Transverse colon (tissue), 4 donors: ENCODE data around the gene GLS. TPM values are rescaled to one million over a fixed set of nuclear protein-coding genes. Genes with fewer than 3 reads are reported as not detected.

ENCODE experiments used
- DNase-seq: peaks from one replicate; pipeline ENCODE4 v3.0.0-alpha.2; 2019
- H3K27ac ChIP-seq, 4 donors: fragments of 200-600 bp; sonication (generic); 2 replicates each; pipeline ENCODE4 v1.5.1; 2016 to 2018; ENCODE audit warnings: inconsistent platforms in 4 of 4
- H3K27me3 ChIP-seq: fragments of 200-600 bp; sonication (generic); 2 replicates; pipeline ENCODE4 v1.5.1; 2017; ENCODE audit warnings: inconsistent platforms
- H3K36me3 ChIP-seq, 4 donors: fragments of 200-600 bp; sonication (generic); 2 replicates each; pipeline ENCODE4 v1.5.1; 2017 to 2019; ENCODE audit warnings: inconsistent platforms in 4 of 4
- H3K4me1 ChIP-seq, 4 donors: fragments of 200-600 bp; sonication (generic); 2 replicates each; pipeline ENCODE4 v1.5.1; 2017 to 2020; ENCODE audit warnings: inconsistent platforms in 4 of 4
- H3K4me3 ChIP-seq, 4 donors: fragments of 200-600 bp; sonication (generic); 1 replicate in 1 of 4; 2 replicates in 3 of 4; pipeline versions ENCODE4 v1.5.1 to v1.6.1; 2017 to 2019; ENCODE audit warnings: inconsistent platforms in 4 of 4
- H3K9me3 ChIP-seq, 2 donors: fragments of 200-600 bp; sonication (generic); 2 replicates each; pipeline ENCODE4 v1.5.1; 2017 to 2019; ENCODE audit warnings: inconsistent platforms in 2 of 2
- EP300 ChIP-seq: sonication (generic); formaldehyde crosslinking; IDR thresholded peaks from one replicate; pipeline ENCODE4 v1.6.1; 2017; ENCODE audit warnings: antibody characterized with exemption, low read depth
- POLR2A ChIP-seq: fragments of 450-650 bp; IDR thresholded peaks from one replicate; pipeline ENCODE4 v1.6.1; 2016; ENCODE audit warnings: antibody characterized with exemption, mild to moderate bottlenecking, moderate library complexity
- POLR2AphosphoS5 ChIP-seq, 3 donors: sonication (generic); formaldehyde crosslinking; IDR thresholded peaks; one replicate each; pipeline ENCODE4 v1.6.1; 2016; ENCODE audit warnings: antibody characterized with exemption in 3 of 3
- WGBS, 2 donors: methylation state at CpG; one replicate each; pipeline ENCODE4 v1.1.5; 2018; ENCODE audit warnings: low coverage in 1 of 2; 5-methylcytosine and 5-hydroxymethylcytosine counted together
- in situ Hi-C, 4 donors: fragments of 200-750 bp; cut with MboI; loops; one replicate each; pipeline versions ENCODE4 v1.15.0 to v1.15.1; 2017; ENCODE audit warnings: low sequenced_read_pairs in 3 of 4, low pct_ligation_motif_present in 1 of 4, low pct_unique_long_range_greater_than_20kb in 1 of 4
- intact Hi-C: fragments of 100-400 bp; cut with DNase I; formaldehyde crosslinking; loops from one replicate; pipeline ENCODE4 v1.15.1; 2023; ENCODE audit warnings: low total_unique reads
- total RNA-seq, 4 donors: library from RNA; depleted of rRNA; stranded (reverse); fragments of >200 nt; gene quantifications; one replicate each; pipeline ENCODE4 v1.1.0, GENCODE V29; 2016
- TF ChIP-seq, protein P1 (sequence below), 5 experiments: fragments of 200-600 bp in 3 of 5; fragments of 450-650 bp in 2 of 5; sonication (generic) in 3 of 5; IDR thresholded peaks; 1 replicate in 2 of 5; 2 replicates in 3 of 5; pipeline ENCODE4 v1.5.1; 2016 to 2017; ENCODE audit warnings: antibody characterized with exemption in 5 of 5, inconsistent platforms in 3 of 5, mild to moderate bottlenecking in 2 of 5, moderate library complexity in 1 of 5

The GLS gene
- total RNA-seq, 4 donors from 2014 or later: 58.0 to 141 (median 68.7) TPM

DNA sequence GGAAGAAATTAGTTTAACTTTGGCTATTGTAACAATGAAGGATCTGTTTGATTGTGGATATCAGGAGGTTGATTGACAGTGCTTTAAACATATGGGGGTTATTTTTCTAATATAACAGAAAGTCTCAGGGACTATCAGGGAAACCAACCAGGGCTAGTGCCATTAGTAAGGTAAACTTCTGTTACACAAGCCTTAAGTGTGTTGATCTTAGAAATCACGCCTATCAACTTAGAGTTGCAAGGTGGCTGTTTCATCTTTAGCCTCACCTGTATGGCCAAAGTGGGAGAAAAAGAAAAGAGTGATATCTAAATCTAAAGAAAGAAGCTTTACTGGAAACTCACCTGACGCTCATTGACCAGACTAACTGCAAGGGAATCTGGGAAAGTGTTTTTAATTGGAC is 62.1 kb downstream of the GLS start:
- H3K36me3 ChIP-seq: no peaks in the 10 kb centered on the region
- H3K9me3 ChIP-seq: no peaks in the 10 kb centered on the region
- H3K27me3 ChIP-seq: no peaks in the 10 kb centered on the region
- H3K4me1 ChIP-seq: peaks cover 0 to 44% (median 13%) of the 10 kb centered on the region in 4 donors
- intact Hi-C loops (no loop called here), in situ Hi-C loops (no loop called here)
- no peak for DNase-seq
- 87 to 95% methylated on average over 2 of the region's 2 CpGs for WGBS, 2 donors
- TF ChIP-seq, protein P1, sequence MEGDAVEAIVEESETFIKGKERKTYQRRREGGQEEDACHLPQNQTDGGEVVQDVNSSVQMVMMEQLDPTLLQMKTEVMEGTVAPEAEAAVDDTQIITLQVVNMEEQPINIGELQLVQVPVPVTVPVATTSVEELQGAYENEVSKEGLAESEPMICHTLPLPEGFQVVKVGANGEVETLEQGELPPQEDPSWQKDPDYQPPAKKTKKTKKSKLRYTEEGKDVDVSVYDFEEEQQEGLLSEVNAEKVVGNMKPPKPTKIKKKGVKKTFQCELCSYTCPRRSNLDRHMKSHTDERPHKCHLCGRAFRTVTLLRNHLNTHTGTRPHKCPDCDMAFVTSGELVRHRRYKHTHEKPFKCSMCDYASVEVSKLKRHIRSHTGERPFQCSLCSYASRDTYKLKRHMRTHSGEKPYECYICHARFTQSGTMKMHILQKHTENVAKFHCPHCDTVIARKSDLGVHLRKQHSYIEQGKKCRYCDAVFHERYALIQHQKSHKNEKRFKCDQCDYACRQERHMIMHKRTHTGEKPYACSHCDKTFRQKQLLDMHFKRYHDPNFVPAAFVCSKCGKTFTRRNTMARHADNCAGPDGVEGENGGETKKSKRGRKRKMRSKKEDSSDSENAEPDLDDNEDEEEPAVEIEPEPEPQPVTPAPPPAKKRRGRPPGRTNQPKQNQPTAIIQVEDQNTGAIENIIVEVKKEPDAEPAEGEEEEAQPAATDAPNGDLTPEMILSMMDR (IDR thresholded peaks at IDR 0.05): no peak
- TF ChIP-seq POLR2A: no peak
- TF ChIP-seq POLR2AphosphoS5 (IDR thresholded peaks at IDR 0.05): no peak
- no peak for TF ChIP-seq EP300
- no peak overlapping the region for H3K27ac ChIP-seq
- H3K4me3 ChIP-seq: no peak overlapping the region

DNA sequence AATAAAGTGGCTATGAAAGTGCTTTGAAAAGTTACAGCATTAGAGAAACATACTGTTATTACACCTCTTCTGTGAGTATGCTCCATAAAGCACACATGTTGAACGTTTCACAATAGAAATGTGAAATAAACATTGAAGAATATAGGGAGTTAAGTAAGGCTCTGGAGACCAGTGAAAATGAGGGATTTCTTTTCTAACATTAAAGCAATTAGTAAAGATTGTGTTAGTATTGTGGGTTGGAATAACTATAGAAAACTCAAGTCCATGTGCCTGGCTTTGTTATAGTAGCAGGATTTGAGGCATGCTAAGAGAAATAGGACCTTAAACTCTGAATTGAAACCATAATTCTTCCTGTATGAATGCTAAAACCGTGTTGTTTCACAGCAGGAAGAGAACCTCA is 63.1 kb downstream of the GLS start:
- Histone ChIP-seq H3K27ac (no peak overlapping the region), H3K36me3 (no peaks in the 10 kb centered on the region), H3K4me1 (peaks cover 4 to 47% (median 17%) of the 10 kb centered on the region in 4 donors), H3K27me3 (no peaks in the 10 kb centered on the region), H3K4me3 (no peak overlapping the region), H3K9me3 (no peaks in the 10 kb centered on the region)
- 55 to 64% methylated on average over 2 of the region's 2 CpGs for WGBS, 2 donors
- TF ChIP-seq, protein P1 (IDR thresholded peaks at IDR 0.05): no peak
- no peak for TF ChIP-seq POLR2AphosphoS5 (IDR thresholded peaks at IDR 0.05)
- no peak for TF ChIP-seq EP300
- TF ChIP-seq POLR2A: no peak
- intact Hi-C loops (no loop called here), in situ Hi-C loops (no loop called here)
- no peak for DNase-seq

GRCh38 chr2:190947141-190947540 is 66.5 kb downstream of the GLS start:
- TF ChIP-seq POLR2A (no peak), POLR2AphosphoS5 (IDR thresholded peaks at IDR 0.05) (no peak), EP300 (no peak)
- TF ChIP-seq, protein P1 (IDR thresholded peaks at IDR 0.05): no peak
- DNase-seq: no peak
- Histone ChIP-seq H3K4me3 (no peak overlapping the region), H3K27me3 (no peaks in the 10 kb centered on the region), H3K27ac (peak overlapping the region in 1 of 4 donors; percentile 53), H3K4me1 (peaks cover 4 to 25% (median 13%) of the 10 kb centered on the region in 4 donors), H3K36me3 (no peaks in the 10 kb centered on the region), H3K9me3 (no peaks in the 10 kb centered on the region)
- 0 to 26% methylated on average over 1 of the region's 1 CpG for WGBS, 2 donors
- in situ Hi-C loops (no loop called here), intact Hi-C loops (no loop called here)

DNA sequence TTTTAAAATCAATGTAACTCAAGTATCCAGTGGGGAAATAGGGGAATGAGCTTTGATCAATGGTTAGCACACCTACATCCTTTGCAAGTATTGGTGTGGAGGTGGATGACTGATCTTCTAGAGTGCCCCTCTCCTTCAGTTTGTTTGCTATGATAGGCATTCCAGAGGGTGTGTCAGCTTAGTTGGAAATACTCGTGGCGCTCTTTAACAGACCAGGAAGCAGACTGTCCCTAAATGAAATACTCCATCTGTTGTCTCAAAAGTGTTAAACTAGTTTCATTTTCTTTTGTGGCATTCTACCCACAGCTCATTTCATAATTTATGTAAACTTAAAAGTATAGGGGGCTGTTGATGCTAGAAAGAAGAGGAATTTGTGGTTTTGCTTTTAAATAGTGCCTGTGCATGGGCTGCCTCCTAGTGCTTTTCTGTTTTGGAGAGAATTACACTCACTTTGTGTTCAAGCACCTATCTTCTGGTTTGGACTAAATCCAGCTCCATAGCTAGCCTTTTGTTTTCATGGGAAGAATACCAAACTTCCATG is 67.2 kb downstream of the GLS start:
- Histone ChIP-seq H3K27ac (peak overlapping the region; percentile 27 to 53 (median 38)), H3K4me3 (peak overlapping the region in 1 of 4 donors; percentile 4)
- TF ChIP-seq EP300: no peak
- peak in 1 of 3 donors; percentile 20 for TF ChIP-seq POLR2AphosphoS5 (IDR thresholded peaks at IDR 0.05)

GRCh38 chr2:190948671-190949070 is 68.0 kb downstream of the GLS start:
- Histone ChIP-seq H3K36me3 (no peaks in the 10 kb centered on the region), H3K4me3 (no peak overlapping the region), H3K27ac (peak overlapping the region in 1 of 4 donors; percentile 34), H3K27me3 (no peaks in the 10 kb centered on the region), H3K4me1 (peaks cover 4 to 25% (median 13%) of the 10 kb centered on the region in 4 donors), H3K9me3 (no peaks in the 10 kb centered on the region)
- TF ChIP-seq, protein P1 (IDR thresholded peaks at IDR 0.05): no peak
- TF ChIP-seq POLR2A: no peak
- no peak for TF ChIP-seq POLR2AphosphoS5 (IDR thresholded peaks at IDR 0.05)
- no peak for TF ChIP-seq EP300
- 61 to 65% methylated on average over 2 of the region's 2 CpGs for WGBS, 2 donors
- no peak for DNase-seq
- intact Hi-C loops: no loop called here
- in situ Hi-C loops: no loop called here

More for the DNA sequence above, 67.2 kb downstream of the GLS start:
- DNase-seq: no peak
- no peaks in the 10 kb centered on the region for H3K36me3 ChIP-seq
- no peaks in the 10 kb centered on the region for H3K9me3 ChIP-seq
- no peaks in the 10 kb centered on the region for H3K27me3 ChIP-seq
- intact Hi-C loops: no loop called here
- in situ Hi-C loops: no loop called here
- 0 to 18% methylated on average over 2 of the region's 2 CpGs for WGBS, 2 donors
- peaks cover 4 to 25% (median 13%) of the 10 kb centered on the region in 4 donors for H3K4me1 ChIP-seq
